ENCODE measurements around the gene LRRC59. TPM values are rescaled to one million over a fixed set of nuclear protein-coding genes. Genes with fewer than 3 reads are reported as not detected.
A peak's percentile ranks its signal among the peaks of the same experiment; 100 is the strongest.

LRRC59 gene
- total RNA-seq, 1 donor from 2014 or later, result 73.9 TPM

- H3K9me3 Mint-ChIP-seq (ENCODE audit: unreplicated experiment), result peaks cover 9% of the 10 kb centered on the region
- H3K4me1 Mint-ChIP-seq (ENCODE audit: low read depth, unreplicated experiment), result peaks cover 35% of the 10 kb centered on the region
- TF ChIP-seq CTCF (IDR thresholded peaks at IDR 0.05; ENCODE audit: partially characterized antibody, unreplicated experiment), result no peak
- peak overlapping the region; percentile 78 for H3K4me3 Mint-ChIP-seq (ENCODE audit: unreplicated experiment)
- H3K36me3 Mint-ChIP-seq (ENCODE audit: unreplicated experiment), result no peaks in the 10 kb centered on the region
- H3K27me3 Mint-ChIP-seq (ENCODE audit: unreplicated experiment), result peaks cover 3% of the 10 kb centered on the region
- DNase-seq, result peak; percentile 56
- peak overlapping the region; percentile 97 for H3K27ac Mint-ChIP-seq (ENCODE audit: unreplicated experiment)
Measured at GRCh38 chr17:50365165-50365564, 32.2 kb downstream of the LRRC59 start.

GRCh38 chr17:50364715-50365114 lies 32.6 kb downstream of the LRRC59 start:
- no peak for TF ChIP-seq CTCF (IDR thresholded peaks at IDR 0.05; ENCODE audit: partially characterized antibody, unreplicated experiment)
- H3K27me3 Mint-ChIP-seq (ENCODE audit: unreplicated experiment), result peaks cover 3% of the 10 kb centered on the region
- DNase-seq, result no peak
- no peaks in the 10 kb centered on the region for H3K36me3 Mint-ChIP-seq (ENCODE audit: unreplicated experiment)
- H3K4me1 Mint-ChIP-seq (ENCODE audit: low read depth, unreplicated experiment), result peaks cover 35% of the 10 kb centered on the region
- peak overlapping the region; percentile 97 for H3K27ac Mint-ChIP-seq (ENCODE audit: unreplicated experiment)
- peaks cover 9% of the 10 kb centered on the region for H3K9me3 Mint-ChIP-seq (ENCODE audit: unreplicated experiment)
- peak overlapping the region; percentile 71 for H3K4me3 Mint-ChIP-seq (ENCODE audit: unreplicated experiment)

- no peaks in the 10 kb centered on the region for H3K36me3 Mint-ChIP-seq (ENCODE audit: unreplicated experiment)
- H3K27ac Mint-ChIP-seq (ENCODE audit: unreplicated experiment), result peak overlapping the region; percentile 33
- H3K4me1 Mint-ChIP-seq (ENCODE audit: low read depth, unreplicated experiment), result peaks cover 35% of the 10 kb centered on the region
- H3K4me3 Mint-ChIP-seq (ENCODE audit: unreplicated experiment), result no peak overlapping the region
- H3K27me3 Mint-ChIP-seq (ENCODE audit: unreplicated experiment), result peaks cover 6% of the 10 kb centered on the region
- H3K9me3 Mint-ChIP-seq (ENCODE audit: unreplicated experiment), result peaks cover 9% of the 10 kb centered on the region
- DNase-seq, result no peak
- no peak for TF ChIP-seq CTCF (IDR thresholded peaks at IDR 0.05; ENCODE audit: partially characterized antibody, unreplicated experiment)
Measured at GRCh38 chr17:50364061-50364458, 33.3 kb downstream of the LRRC59 start.

GRCh38 chr17:50363217-50364060 lies 33.9 kb downstream of the LRRC59 start:
- no peak for DNase-seq
- Mint-ChIP-seq H3K36me3 (ENCODE audit: unreplicated experiment) (no peaks in the 10 kb centered on the region), H3K27ac (ENCODE audit: unreplicated experiment) (peak overlapping the region; percentile 48), H3K9me3 (ENCODE audit: unreplicated experiment) (peaks cover 9% of the 10 kb centered on the region), H3K4me1 (ENCODE audit: low read depth, unreplicated experiment) (peaks cover 35% of the 10 kb centered on the region), H3K27me3 (ENCODE audit: unreplicated experiment) (peaks cover 6% of the 10 kb centered on the region), H3K4me3 (ENCODE audit: unreplicated experiment) (peak overlapping the region; percentile 30)
- TF ChIP-seq CTCF (IDR thresholded peaks at IDR 0.05; ENCODE audit: partially characterized antibody, unreplicated experiment), result no peak

GRCh38 chr17:50362661-50363060 lies 34.7 kb downstream of the LRRC59 start:
- Mint-ChIP-seq H3K27me3 (ENCODE audit: unreplicated experiment) (peaks cover 6% of the 10 kb centered on the region), H3K36me3 (ENCODE audit: unreplicated experiment) (no peaks in the 10 kb centered on the region), H3K4me3 (ENCODE audit: unreplicated experiment) (no peak overlapping the region), H3K9me3 (ENCODE audit: unreplicated experiment) (peaks cover 9% of the 10 kb centered on the region), H3K4me1 (ENCODE audit: low read depth, unreplicated experiment) (peaks cover 35% of the 10 kb centered on the region), H3K27ac (ENCODE audit: unreplicated experiment) (peak overlapping the region; percentile 62)
- TF ChIP-seq CTCF (IDR thresholded peaks at IDR 0.05; ENCODE audit: partially characterized antibody, unreplicated experiment), result no peak
- DNase-seq, result no peak
